C4-2B (cell line): Measurements from ENCODE around the gene SWAP70.

Source experiments
- H3K27ac ChIP-seq: fragments of 450-650 bp; 2 replicates; pipeline ENCODE4 v1.5.1; 2017
- ZFX ChIP-seq: fragments of 450-650 bp; IDR thresholded peaks from 2 replicates; pipeline ENCODE4 v1.6.1; 2017
- TF ChIP-seq, protein P1 (sequence below): fragments of 450-650 bp; conservative IDR thresholded peaks from 2 replicates; pipeline ENCODE4 v1.5.1; 2017; ENCODE audit warnings: mild to moderate bottlenecking

The SWAP70 gene

DNA sequence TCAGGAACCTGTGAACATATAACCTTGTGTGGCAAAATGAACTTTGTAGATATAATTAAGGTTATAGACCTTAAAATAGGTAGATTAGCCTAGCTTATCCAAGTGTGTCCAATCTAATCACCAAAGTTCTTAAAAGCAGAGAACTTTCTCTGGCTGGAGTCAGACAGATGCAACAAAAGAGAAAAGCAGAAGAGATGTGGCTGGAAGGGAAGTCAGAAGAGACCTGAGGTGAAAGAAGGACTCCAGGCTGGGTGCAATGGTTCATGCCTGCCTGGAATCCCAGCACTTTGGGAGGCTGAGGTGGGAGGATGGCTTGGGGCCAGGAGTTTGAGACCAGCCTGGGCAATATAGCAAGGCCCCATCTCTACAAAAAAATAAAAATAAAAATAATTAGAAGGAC, 39.4 kb upstream of the SWAP70 start:
- TF ChIP-seq ZFX: no peak
- TF ChIP-seq, protein P1, sequence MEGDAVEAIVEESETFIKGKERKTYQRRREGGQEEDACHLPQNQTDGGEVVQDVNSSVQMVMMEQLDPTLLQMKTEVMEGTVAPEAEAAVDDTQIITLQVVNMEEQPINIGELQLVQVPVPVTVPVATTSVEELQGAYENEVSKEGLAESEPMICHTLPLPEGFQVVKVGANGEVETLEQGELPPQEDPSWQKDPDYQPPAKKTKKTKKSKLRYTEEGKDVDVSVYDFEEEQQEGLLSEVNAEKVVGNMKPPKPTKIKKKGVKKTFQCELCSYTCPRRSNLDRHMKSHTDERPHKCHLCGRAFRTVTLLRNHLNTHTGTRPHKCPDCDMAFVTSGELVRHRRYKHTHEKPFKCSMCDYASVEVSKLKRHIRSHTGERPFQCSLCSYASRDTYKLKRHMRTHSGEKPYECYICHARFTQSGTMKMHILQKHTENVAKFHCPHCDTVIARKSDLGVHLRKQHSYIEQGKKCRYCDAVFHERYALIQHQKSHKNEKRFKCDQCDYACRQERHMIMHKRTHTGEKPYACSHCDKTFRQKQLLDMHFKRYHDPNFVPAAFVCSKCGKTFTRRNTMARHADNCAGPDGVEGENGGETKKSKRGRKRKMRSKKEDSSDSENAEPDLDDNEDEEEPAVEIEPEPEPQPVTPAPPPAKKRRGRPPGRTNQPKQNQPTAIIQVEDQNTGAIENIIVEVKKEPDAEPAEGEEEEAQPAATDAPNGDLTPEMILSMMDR: no peak
- no peak overlapping the region for H3K27ac ChIP-seq

DNA sequence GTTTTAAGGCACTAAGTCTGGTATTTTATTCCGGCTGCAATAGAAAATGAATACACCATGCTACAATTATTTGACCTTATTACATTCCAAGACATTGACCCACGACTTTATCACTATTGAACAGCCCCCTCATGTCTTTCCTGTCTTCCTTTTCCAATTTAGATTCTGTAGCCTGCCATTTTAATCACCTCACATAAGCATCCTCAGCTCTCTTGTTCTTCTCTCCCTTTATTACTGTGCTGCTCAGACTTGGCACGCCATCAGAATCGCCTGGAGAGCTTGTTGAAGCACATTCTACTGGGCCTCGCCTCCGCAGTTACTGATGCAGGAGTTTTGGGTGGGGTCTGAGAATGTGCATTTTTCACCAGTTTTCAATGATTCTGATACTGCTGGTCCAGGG, 38.7 kb upstream of the SWAP70 start:
- TF ChIP-seq, protein P1: no peak
- TF ChIP-seq ZFX: no peak

DNA sequence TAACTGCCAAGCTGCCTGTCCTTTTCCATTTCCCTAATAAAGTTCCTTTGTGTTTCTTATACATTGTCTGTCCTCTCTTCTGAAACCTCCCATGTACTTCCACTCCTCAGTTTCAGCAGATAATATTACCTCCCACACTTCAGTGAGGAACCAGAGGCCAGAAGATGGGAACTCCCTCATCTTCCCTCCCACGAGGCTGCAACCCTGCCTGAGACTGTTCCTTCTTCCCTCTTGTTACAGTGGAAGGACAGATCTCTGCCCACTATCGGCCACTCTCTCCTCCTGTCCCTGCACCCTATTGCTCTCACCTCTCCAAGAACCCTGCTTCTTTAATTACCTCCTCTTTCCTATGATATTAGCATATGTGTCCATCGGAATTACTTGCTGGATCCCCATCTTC, 38.1 kb upstream of the SWAP70 start:
- no peak for TF ChIP-seq ZFX
- TF ChIP-seq, protein P1: no peak
- H3K27ac ChIP-seq: no peak overlapping the region

More for the DNA sequence above, 38.7 kb upstream of the SWAP70 start:
- no peak overlapping the region for H3K27ac ChIP-seq

- H3K27ac ChIP-seq: no peak overlapping the region
- TF ChIP-seq, protein P1: no peak
- TF ChIP-seq ZFX: no peak
Measured at GRCh38 chr11:9626496-9627394, 37.1 kb upstream of the SWAP70 start.

DNA sequence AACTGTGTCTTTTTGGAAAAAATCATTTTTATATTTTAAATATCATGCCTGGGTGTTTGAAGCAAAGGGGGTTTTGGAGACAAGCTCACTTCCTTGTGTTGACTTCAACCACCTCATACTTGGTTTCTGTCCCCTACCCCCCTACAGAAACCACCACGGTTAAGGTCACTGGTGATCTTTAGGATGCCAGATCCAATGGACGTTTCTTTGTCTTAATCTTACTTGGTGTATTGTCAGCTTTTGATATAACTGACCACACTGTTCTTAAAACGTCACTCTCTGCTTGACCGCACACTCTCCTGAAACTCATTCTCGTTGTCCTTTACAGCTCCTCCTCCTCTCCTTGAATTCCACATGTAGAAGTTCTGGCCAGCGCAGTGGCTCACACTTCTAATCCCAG, 34.8 kb upstream of the SWAP70 start:
- H3K27ac ChIP-seq: no peak overlapping the region
- TF ChIP-seq, protein P1: no peak
- no peak for TF ChIP-seq ZFX

GRCh38 chr11:9633679-9634078, 30.2 kb upstream of the SWAP70 start:
- H3K27ac ChIP-seq: no peak overlapping the region
- TF ChIP-seq ZFX: no peak

- TF ChIP-seq, protein P1: no peak
- TF ChIP-seq ZFX: no peak
- no peak overlapping the region for H3K27ac ChIP-seq
Measured at GRCh38 chr11:9636691-9637090, 27.2 kb upstream of the SWAP70 start.

GRCh38 chr11:9639099-9639498, 24.8 kb upstream of the SWAP70 start:
- TF ChIP-seq, protein P1: no peak
- TF ChIP-seq ZFX: no peak
- no peak overlapping the region for H3K27ac ChIP-seq
